IMR-90 (cell line): ENCODE measurements around the gene KMT2D. TPM values are rescaled to one million over a fixed set of nuclear protein-coding genes. Genes with fewer than 3 reads are reported as not detected.

ENCODE experiments used
- ATAC-seq: fragments of 200-7000 bp; cut with Tn5 transposase; 2 replicates; pipeline ENCODE4 v1.9.1; 2020; ENCODE audit warnings: low read depth, mild to moderate bottlenecking, moderate library complexity
- BruUV-seq: library from RNA; stranded (reverse); fragments of 400-500 nt; replicated peaks from 2 replicates; lab custom pipeline; 2021; lab: Mats Ljungman, UMichigan
- CTCF ChIA-PET: fragments of 300-600 bp; formaldehyde crosslinking; extraction: SDS; loops from one replicate; lab custom pipeline; 2021; ENCODE audit warnings: antibody characterized with exemption; lab: Yijun Ruan, JAX
- POLR2A ChIA-PET: fragments of 300-600 bp; sonication (Branson Sonifier 250); formaldehyde crosslinking; loops from one replicate; lab custom pipeline; 2022; ENCODE audit warnings: antibody characterized with exemption; ENCODE audit not compliant: unreplicated experiment; lab: Charles Lee
- DNase-seq: peaks from one replicate; pipeline ENCODE4 v3.0.0; 2013
- H2AFZ ChIP-seq: replicated peaks from 2 replicates; pipeline ENCODE3; 2013; ENCODE audit warnings: low read length, mild to moderate bottlenecking; ENCODE audit not compliant: poor library complexity
- H2AK5ac ChIP-seq: 2 replicates; pipeline ENCODE4 v1.6.1; 2013; ENCODE audit warnings: low read depth, low read length, inconsistent platforms
- H2AK9ac ChIP-seq: replicated peaks from 2 replicates; pipeline ENCODE3; 2013; ENCODE audit warnings: mild to moderate bottlenecking, low read depth, low read length, moderate library complexity; ENCODE audit not compliant: poor library complexity
- H2BK120ac ChIP-seq: 2 replicates; pipeline ENCODE4 v1.6.1; 2013; ENCODE audit warnings: low read depth, low read length, inconsistent platforms
- H2BK15ac ChIP-seq: 3 replicates; pipeline ENCODE4 v1.6.1; 2013; ENCODE audit warnings: low read depth, low read length, inconsistent platforms
- H2BK20ac ChIP-seq: 2 replicates; pipeline ENCODE4 v1.6.1; 2013; ENCODE audit warnings: low read depth, mild to moderate bottlenecking, inconsistent platforms, low read length, moderate library complexity
- H2BK5ac ChIP-seq: 2 replicates; pipeline ENCODE4 v1.6.1; 2013; ENCODE audit warnings: mild to moderate bottlenecking, low read depth, low read length, inconsistent platforms; ENCODE audit not compliant: poor library complexity, severe bottlenecking
- H3K14ac ChIP-seq: replicated peaks from 2 replicates; pipeline ENCODE4 v1.6.1; 2013; ENCODE audit warnings: low read depth, low read length, inconsistent platforms
- H3K18ac ChIP-seq: 2 replicates; pipeline ENCODE4 v1.6.1; 2013; ENCODE audit warnings: low read depth, low read length, control low read depth
- H3K23ac ChIP-seq: 2 replicates; pipeline ENCODE4 v1.6.1; 2013; ENCODE audit warnings: low read depth, low read length, inconsistent platforms
- H3K27ac ChIP-seq: 2 replicates; pipeline ENCODE4 v1.5.1; 2013; ENCODE audit warnings: mild to moderate bottlenecking, control low read depth, low read length; ENCODE audit not compliant: insufficient read depth
- H3K27me3 ChIP-seq: 2 replicates; pipeline ENCODE4 v1.6.1; 2013; ENCODE audit warnings: low read length; ENCODE audit not compliant: control insufficient read depth, insufficient read depth
- H3K36me3 ChIP-seq: 2 replicates; pipeline ENCODE4 v1.6.1; 2013; ENCODE audit warnings: low read length, mixed read lengths; ENCODE audit not compliant: control insufficient read depth, insufficient read depth
- H3K4ac ChIP-seq: 2 replicates; pipeline ENCODE4 v1.6.1; 2013; ENCODE audit warnings: low read depth, low read length, inconsistent platforms
- H3K4me1 ChIP-seq: 2 replicates; pipeline ENCODE4 v1.6.1; 2013; ENCODE audit warnings: low read length, mixed read lengths; ENCODE audit not compliant: control insufficient read depth, insufficient read depth
- H3K4me2 ChIP-seq: 2 replicates; pipeline ENCODE4 v1.6.1; 2013; ENCODE audit warnings: low read depth, mild to moderate bottlenecking, control low read depth, low read length, moderate library complexity
- H3K4me3 ChIP-seq: 2 replicates; pipeline ENCODE4 v1.5.1; 2013; ENCODE audit warnings: low read depth, mild to moderate bottlenecking, control low read depth, low read length, moderate library complexity; ENCODE audit not compliant: insufficient read depth
- H3K56ac ChIP-seq: 2 replicates; pipeline ENCODE4 v1.6.1; 2013; ENCODE audit warnings: low read length, inconsistent platforms; ENCODE audit not compliant: insufficient read depth; ENCODE audit errors: extremely low read depth
- H3K79me1 ChIP-seq, 2 experiments: 2 replicates each; pipeline ENCODE4 v1.6.1; 2013; ENCODE audit warnings: low read length in 2 of 2, inconsistent platforms in 1 of 2, low read depth in 1 of 2
- H3K9ac ChIP-seq: 2 replicates; pipeline ENCODE4 v1.6.1; 2013; ENCODE audit warnings: low read depth, low read length, control low read depth
- H3K9me1 ChIP-seq: 2 replicates; pipeline ENCODE4 v1.6.1; 2013; ENCODE audit warnings: low read length, inconsistent platforms; ENCODE audit not compliant: insufficient read depth
- H3K9me3 ChIP-seq: 2 replicates; pipeline ENCODE4 v1.6.1; 2013; ENCODE audit warnings: low read length; ENCODE audit not compliant: control insufficient read depth, insufficient read depth
- H4K20me1 ChIP-seq: 2 replicates; pipeline ENCODE4 v1.6.1; 2013; ENCODE audit warnings: low read length, inconsistent platforms; ENCODE audit not compliant: insufficient read depth
- H4K5ac ChIP-seq: 2 replicates; pipeline ENCODE4 v1.6.1; 2013; ENCODE audit warnings: mild to moderate bottlenecking, low read depth, low read length, control low read depth
- H4K8ac ChIP-seq, 2 experiments: 2 replicates each; pipeline ENCODE4 v1.6.1; 2013; ENCODE audit warnings: low read depth in 2 of 2, low read length in 2 of 2, control low read depth in 1 of 2, inconsistent platforms in 1 of 2
- H4K91ac ChIP-seq: 2 replicates; pipeline ENCODE4 v1.6.1; 2013; ENCODE audit warnings: low read depth, low read length, inconsistent platforms; ENCODE audit not compliant: insufficient read depth
- FOS ChIP-seq: fragments of 150-350 bp; IDR thresholded peaks from 2 replicates; pipeline ENCODE4 v1.6.1; 2016; ENCODE audit warnings: low read depth, low read length
- SMC3 ChIP-seq: fragments of 150-350 bp; IDR thresholded peaks from 2 replicates; pipeline ENCODE4 v1.6.1; 2016; ENCODE audit warnings: low read depth, mild to moderate bottlenecking, antibody characterized with exemption, low read length, moderate library complexity
- WGBS, 2 experiments: methylation state at CpG; one replicate each; pipeline versions ENCODE4 v1.1.5 to v1.1.7; 2013; ENCODE audit warnings: missing lambda C conversion rate in 2 of 2; ENCODE audit not compliant: insufficient read length in 1 of 2; ENCODE audit errors: extremely low coverage in 2 of 2; 5-methylcytosine and 5-hydroxymethylcytosine counted together
- dilution Hi-C: fragments of 300-500 bp; cut with HindIII; formaldehyde crosslinking; loops from one replicate; pipeline ENCODE4 v1.14.3; 2018; ENCODE audit warnings: low sequenced_read_pairs; ENCODE audit not compliant: unreplicated experiment
- in situ Hi-C: fragments of 300-500 bp; cut with MboI; formaldehyde crosslinking; loops from 3 replicates; pipeline ENCODE4 v1.14.3; 2019; ENCODE audit warnings: low sequenced_read_pairs, inconsistent platforms, mixed read lengths
- intact Hi-C: fragments of 100-400 bp; cut with micrococcal nuclease; formaldehyde crosslinking; loops from 2 replicates; pipeline ENCODE4 v1.10.0; 2022
- polyA plus RNA-seq, 3 experiments: library from polyadenylated mRNA; depleted of rRNA; stranded (reverse); fragments of >200 nt; gene quantifications; 2 replicates each; pipeline ENCODE4 v1.2.3, GENCODE V29; 2012; ENCODE audit warnings: low replicate concordance in 1 of 3
- total RNA-seq: library from RNA; depleted of rRNA; stranded (reverse); fragments of >200 nt; gene quantifications from 2 replicates; pipeline ENCODE4 v1.2.3, GENCODE V29; 2012

Gene KMT2D
- total and polyA plus RNA-seq, 2 of the 4 experiments (the other 2 are of a cell fraction), result 6.6 to 25.2 TPM

DNA sequence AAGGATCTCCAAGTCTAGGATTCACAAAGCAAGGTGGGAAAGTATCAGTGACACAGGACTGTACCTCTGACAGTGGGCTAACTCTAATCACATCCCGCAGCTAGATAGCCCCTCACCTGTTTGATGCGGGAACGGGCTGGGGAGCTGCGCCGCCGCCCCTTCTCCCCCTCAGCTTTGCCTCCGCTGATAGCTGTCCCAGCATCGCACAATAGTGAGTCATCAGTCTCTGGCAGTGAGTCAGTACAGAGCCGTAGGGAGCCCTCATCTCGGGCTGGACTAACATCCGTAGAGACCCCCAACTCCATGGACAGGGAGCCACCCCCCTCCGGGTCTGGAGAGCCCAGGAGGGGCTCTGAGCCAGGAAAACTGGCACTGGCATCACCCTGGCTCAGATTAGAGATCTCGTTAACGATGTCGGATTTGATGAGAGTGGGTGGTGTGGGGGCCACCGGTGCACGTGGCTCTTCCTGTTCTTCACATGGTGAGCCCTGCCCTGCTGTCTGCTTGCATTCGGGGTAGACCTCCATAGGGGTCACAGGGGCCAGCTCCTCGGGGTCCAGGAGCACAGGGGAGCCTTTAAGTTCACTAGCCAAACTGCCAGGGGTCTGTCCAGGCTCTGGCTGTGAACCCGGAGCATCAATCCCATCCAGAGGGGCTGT lies 10.9 kb downstream of the KMT2D start:
- H3K79me1 ChIP-seq, result peaks cover 49 to 81% of the 10 kb centered on the region in 2 experiments
- peaks cover 7% of the 10 kb centered on the region for H3K4me1 ChIP-seq
- no peak overlapping the region for H3K56ac ChIP-seq
- ATAC-seq, result peak; percentile 95
- H4K8ac ChIP-seq, result peak overlapping the region in 1 of 2 experiments; percentile 66; a peak in 1 of 4 replicates
- H3K9me3 ChIP-seq, result no peaks in the 10 kb centered on the region
- WGBS, 2 experiments, result 43% methylated on average over 2 of the region's 20 CpGs; no CpG with 5 or more reads in 1 of the 2 experiments
- ChIA-PET CTCF (interaction anchor here (1.0 kb wide), 1 partner anchor 14 kb away, joined by 4 read pairs; no protein-coding TSS in a partner anchor), POLR2A (no interaction called here)
- no peak overlapping the region for H2BK120ac ChIP-seq
- H2AK5ac ChIP-seq, result peak overlapping the region; percentile 85
- H4K91ac ChIP-seq, result no peak overlapping the region
- no peak overlapping the region for H3K4me3 ChIP-seq
- H3K14ac ChIP-seq, result peak overlapping the region; percentile 75; the same call in 1 of the 2 replicates
- no peaks in the 10 kb centered on the region for H3K27me3 ChIP-seq
- no peak overlapping the region for H3K9ac ChIP-seq
- peaks cover 12% of the 10 kb centered on the region for H3K9me1 ChIP-seq
- peak overlapping the region; percentile 9; the same call in 1 of the 2 replicates for H3K27ac ChIP-seq
- in situ Hi-C loops (no loop called here), intact Hi-C loops (no loop called here), dilution Hi-C loops (no loop called here)
- H3K18ac ChIP-seq, result no peak overlapping the region
- peak overlapping the region; percentile 68 for H2BK5ac ChIP-seq
- H2AFZ ChIP-seq, result peak overlapping the region; percentile 16
- peaks cover 90% of the 10 kb centered on the region for H3K36me3 ChIP-seq
- DNase-seq, result peak; percentile 76
- peak overlapping the region; percentile 13; the same call in 1 of the 2 replicates for H3K4me2 ChIP-seq
- no peak overlapping the region for H4K5ac ChIP-seq
- peak overlapping the region; percentile 63; the same call in 1 of the 2 replicates for H3K4ac ChIP-seq
- H3K23ac ChIP-seq, result no peak overlapping the region
- H2AK9ac ChIP-seq, result peak overlapping the region; percentile 93
- H2BK15ac ChIP-seq, result no peak overlapping the region
- H2BK20ac ChIP-seq, result no peak overlapping the region
- TF ChIP-seq SMC3 (no peak), FOS (peak; percentile 90)
- H4K20me1 ChIP-seq, result peaks cover 74% of the 10 kb centered on the region
- BruUV-seq, result no TSS peak
